A549 treated with DMSO at 1 μM for 4 hours (cell line): ENCODE results near the gene AGTR2. TPM values are rescaled to one million over a fixed set of nuclear protein-coding genes. Genes with fewer than 3 reads are reported as not detected.

Experiments
- total RNA-seq: library from RNA; stranded (reverse); fragments of 200-300 nt; extraction: Qiagen RNA extraction; gene quantifications from 5 replicates; pipeline ENCODE4 v1.2.3, GENCODE V29; 2022; ENCODE audit warnings: low read depth

AGTR2 gene
- not detected in 5 replicates for total RNA-seq

GRCh38 chrX:116170511-116170910 lies at the start of gene AGTR2:
AGTR2 (plus strand) TSS chrX:116170744; CDS start chrX:116172281, 1,537 bp downstream.

